ENCODE results near the gene AOC2. TPM values are rescaled to one million over a fixed set of nuclear protein-coding genes. Genes with fewer than 3 reads are reported as not detected.
A peak's percentile ranks its signal among the peaks of the same experiment; 100 is the strongest.
"Not testable (repeated sequence)": the region's sequence is repeated elsewhere in the genome, so short reads cannot be mapped to it uniquely, and the experiment has no call there.

Gene AOC2
- total and polyA plus RNA-seq, 2 experiments from 2014 or later: 1.1 to 1.3 TPM

DNA sequence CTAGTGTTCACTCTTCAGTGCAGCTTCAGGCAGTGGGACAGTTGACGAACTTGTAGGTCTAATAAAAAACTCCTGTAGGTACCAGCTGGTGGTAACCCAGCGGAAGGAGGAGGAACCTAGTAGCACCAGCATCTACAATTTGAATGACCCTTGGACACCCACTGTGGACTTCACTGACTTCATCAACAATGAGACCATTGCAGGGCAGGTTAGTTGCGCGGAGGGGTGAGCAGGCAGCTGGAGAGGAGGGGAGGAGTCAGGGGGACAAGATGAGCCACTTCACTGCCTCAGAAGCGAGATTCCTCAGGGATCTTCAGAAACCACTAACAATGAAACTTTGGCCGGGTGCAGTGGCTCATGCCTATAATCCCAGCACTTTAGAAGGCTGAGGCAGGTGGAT, 28.9 kb downstream of the AOC2 start:
- no peak overlapping the region for H3K4me2 ChIP-seq
- H3K9me3 ChIP-seq (ENCODE audit: low read depth): no peaks in the 10 kb centered on the region
- H2AFZ ChIP-seq: no peak overlapping the region
- WGBS (ENCODE audit: low lambda C conversion rate, missing lambda C conversion rate): 89% methylated on average over 6 of the region's 6 CpGs
- no peak for DNase-seq (ENCODE audit: low spot score)
- no peak overlapping the region for H3K4me3 ChIP-seq
- H3K36me3 ChIP-seq (replicated peaks; ENCODE audit: insufficient read depth, low read depth): no peaks in the 10 kb centered on the region
- no peaks in the 10 kb centered on the region for H3K4me1 ChIP-seq (ENCODE audit: insufficient read depth)
- no peak overlapping the region for H3K27ac ChIP-seq
- TF ChIP-seq, protein P1, sequence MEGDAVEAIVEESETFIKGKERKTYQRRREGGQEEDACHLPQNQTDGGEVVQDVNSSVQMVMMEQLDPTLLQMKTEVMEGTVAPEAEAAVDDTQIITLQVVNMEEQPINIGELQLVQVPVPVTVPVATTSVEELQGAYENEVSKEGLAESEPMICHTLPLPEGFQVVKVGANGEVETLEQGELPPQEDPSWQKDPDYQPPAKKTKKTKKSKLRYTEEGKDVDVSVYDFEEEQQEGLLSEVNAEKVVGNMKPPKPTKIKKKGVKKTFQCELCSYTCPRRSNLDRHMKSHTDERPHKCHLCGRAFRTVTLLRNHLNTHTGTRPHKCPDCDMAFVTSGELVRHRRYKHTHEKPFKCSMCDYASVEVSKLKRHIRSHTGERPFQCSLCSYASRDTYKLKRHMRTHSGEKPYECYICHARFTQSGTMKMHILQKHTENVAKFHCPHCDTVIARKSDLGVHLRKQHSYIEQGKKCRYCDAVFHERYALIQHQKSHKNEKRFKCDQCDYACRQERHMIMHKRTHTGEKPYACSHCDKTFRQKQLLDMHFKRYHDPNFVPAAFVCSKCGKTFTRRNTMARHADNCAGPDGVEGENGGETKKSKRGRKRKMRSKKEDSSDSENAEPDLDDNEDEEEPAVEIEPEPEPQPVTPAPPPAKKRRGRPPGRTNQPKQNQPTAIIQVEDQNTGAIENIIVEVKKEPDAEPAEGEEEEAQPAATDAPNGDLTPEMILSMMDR (IDR thresholded peaks at IDR 0.05; ENCODE audit: poor library complexity): no peak
- no peak for TF ChIP-seq EZH2 (IDR thresholded peaks at IDR 0.05; ENCODE audit: borderline replicate concordance)
- no peak for TF ChIP-seq EZH2phosphoT487 (IDR thresholded peaks at IDR 0.05; ENCODE audit: low read depth, severe bottlenecking, unreplicated experiment)
- H3K79me2 ChIP-seq: no peaks in the 10 kb centered on the region
- no peaks in the 10 kb centered on the region for H3K27me3 ChIP-seq
- H4K20me1 ChIP-seq (ENCODE audit: insufficient read depth, poor library complexity, severe bottlenecking): no peaks in the 10 kb centered on the region
- no peaks in the 10 kb centered on the region for H3K9me2 ChIP-seq (replicated peaks; ENCODE audit: insufficient read depth)

DNA sequence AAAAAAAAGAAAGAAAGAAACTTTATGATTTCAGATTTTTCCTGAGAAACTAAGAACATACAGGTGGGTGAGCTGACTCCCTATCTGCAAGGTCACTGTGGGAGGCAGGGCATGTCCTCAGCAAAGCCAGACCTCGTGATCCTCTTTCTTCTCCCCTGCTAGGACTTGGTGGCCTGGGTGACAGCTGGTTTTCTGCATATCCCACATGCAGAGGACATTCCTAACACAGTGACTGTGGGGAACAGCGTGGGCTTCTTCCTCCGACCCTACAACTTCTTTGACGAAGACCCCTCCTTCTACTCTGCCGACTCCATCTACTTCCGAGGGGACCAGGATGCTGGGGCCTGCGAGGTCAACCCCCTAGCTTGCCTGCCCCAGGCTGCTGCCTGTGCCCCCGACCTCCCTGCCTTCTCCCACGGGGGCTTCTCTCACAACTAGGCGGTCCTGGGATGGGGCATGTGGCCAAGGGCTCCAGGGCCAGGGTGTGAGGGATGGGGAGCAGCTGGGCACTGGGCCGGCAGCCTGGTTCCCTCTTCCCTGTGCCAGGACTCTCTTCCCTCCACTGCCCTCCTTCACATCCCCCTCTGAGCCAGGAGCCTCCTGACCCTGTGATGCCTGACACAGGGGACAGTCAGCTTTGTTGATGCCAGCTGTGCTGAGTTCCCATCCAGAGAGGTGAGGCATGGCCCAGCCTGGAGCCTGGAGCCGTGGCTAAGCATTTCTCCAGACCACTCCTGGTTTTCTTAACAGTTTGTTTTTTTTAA, 29.7 kb downstream of the AOC2 start:
- H3K4me3 ChIP-seq: not testable (repeated sequence)

DNA sequence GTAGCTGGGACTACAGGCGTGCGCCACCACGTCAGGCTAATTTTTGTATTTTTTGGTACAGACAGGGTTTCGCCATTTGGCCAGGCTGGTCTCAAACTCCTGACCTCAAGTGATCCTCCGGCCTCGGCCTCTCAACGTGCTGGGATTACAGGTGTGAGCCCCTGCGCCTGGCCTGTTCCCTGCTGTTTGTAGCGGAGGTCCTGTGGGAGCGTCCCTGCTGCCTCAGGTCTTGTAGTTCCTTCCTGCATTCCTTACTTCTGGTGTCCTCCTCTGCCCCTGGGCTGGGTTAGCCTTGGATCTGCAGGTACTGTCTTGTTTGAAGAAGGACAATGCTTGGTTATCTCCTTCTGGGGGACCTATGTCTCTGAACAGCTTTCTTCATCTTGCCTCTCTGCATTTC, 32.7 kb downstream of the AOC2 start:
- Histone ChIP-seq H3K36me3 (replicated peaks; ENCODE audit: insufficient read depth, low read depth) (no peaks in the 10 kb centered on the region), H4K20me1 (ENCODE audit: insufficient read depth, poor library complexity, severe bottlenecking) (no peaks in the 10 kb centered on the region), H3K27ac (no peak overlapping the region), H3K9me2 (replicated peaks; ENCODE audit: insufficient read depth) (no peaks in the 10 kb centered on the region), H3K4me3 (no peak overlapping the region), H3K4me1 (ENCODE audit: insufficient read depth) (no peaks in the 10 kb centered on the region), H2AFZ (no peak overlapping the region), H3K27me3 (peaks cover 9% of the 10 kb centered on the region), H3K9me3 (ENCODE audit: low read depth) (no peaks in the 10 kb centered on the region), H3K79me2 (no peaks in the 10 kb centered on the region), H3K4me2 (no peak overlapping the region)
- TF ChIP-seq, protein P1 (IDR thresholded peaks at IDR 0.05; ENCODE audit: poor library complexity): no peak
- TF ChIP-seq EZH2phosphoT487 (IDR thresholded peaks at IDR 0.05; ENCODE audit: low read depth, severe bottlenecking, unreplicated experiment) (no peak), EZH2 (IDR thresholded peaks at IDR 0.05; ENCODE audit: borderline replicate concordance) (no peak)
- no peak for DNase-seq (ENCODE audit: low spot score)
- 90% methylated on average over 10 of the region's 10 CpGs for WGBS (ENCODE audit: low lambda C conversion rate, missing lambda C conversion rate)

More for the DNA sequence above, 29.7 kb downstream of the AOC2 start:
- not testable (repeated sequence) for DNase-seq (ENCODE audit: low spot score); H3K9me3 ChIP-seq (ENCODE audit: low read depth); H3K36me3 ChIP-seq (replicated peaks; ENCODE audit: insufficient read depth, low read depth); H2AFZ ChIP-seq; H4K20me1 ChIP-seq (ENCODE audit: insufficient read depth, poor library complexity, severe bottlenecking); H3K9me2 ChIP-seq (replicated peaks; ENCODE audit: insufficient read depth); H3K4me1 ChIP-seq (ENCODE audit: insufficient read depth); H3K27ac ChIP-seq; H3K27me3 ChIP-seq; H3K4me2 ChIP-seq; H3K79me2 ChIP-seq
- 89% methylated on average over 6 of the region's 12 CpGs for WGBS (ENCODE audit: low lambda C conversion rate, missing lambda C conversion rate)

DNA sequence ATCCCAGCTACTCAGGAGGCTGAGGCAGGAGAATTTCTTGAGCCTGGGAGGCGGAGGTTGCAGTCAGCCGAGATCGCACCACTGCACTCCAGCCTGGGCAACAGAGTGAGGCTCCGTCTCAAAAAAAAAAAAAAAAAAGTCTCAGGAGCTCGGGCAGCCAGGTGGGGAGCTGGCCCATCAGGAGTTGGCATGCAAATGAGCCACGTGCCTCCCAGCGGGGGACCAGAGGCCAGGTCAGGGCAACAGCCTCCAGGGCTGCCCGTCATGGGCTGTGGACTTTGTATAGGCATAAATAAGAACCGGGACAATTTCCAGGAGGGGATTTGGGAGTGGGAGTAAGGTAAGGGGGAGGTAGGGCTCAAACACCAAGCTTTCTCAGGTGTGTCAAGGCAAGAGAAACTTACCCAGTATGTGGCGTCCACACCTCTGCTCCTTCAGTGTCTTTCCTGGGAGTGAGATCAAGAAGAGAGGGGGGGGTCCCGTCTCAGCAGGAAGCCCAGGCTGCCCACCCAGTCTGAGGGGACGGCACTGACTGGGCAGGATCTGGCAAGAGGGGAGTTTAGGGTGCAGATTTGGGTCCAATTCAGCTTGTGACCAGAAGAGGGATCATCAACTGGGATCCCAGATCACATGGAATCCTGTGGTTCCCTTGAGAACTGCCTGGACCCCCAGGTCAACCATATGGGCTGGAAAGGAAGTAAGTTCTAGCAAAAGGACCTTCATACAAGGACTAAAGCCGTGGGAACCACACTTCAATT, 33.9 kb downstream of the AOC2 start:
- H3K36me3 ChIP-seq (replicated peaks; ENCODE audit: insufficient read depth, low read depth): no peaks in the 10 kb centered on the region
- no peaks in the 10 kb centered on the region for H3K4me1 ChIP-seq (ENCODE audit: insufficient read depth)
- H3K27me3 ChIP-seq: peaks cover 9% of the 10 kb centered on the region
- no peak overlapping the region for H3K4me2 ChIP-seq
- no peaks in the 10 kb centered on the region for H4K20me1 ChIP-seq (ENCODE audit: insufficient read depth, poor library complexity, severe bottlenecking)
- TF ChIP-seq, protein P1 (IDR thresholded peaks at IDR 0.05; ENCODE audit: poor library complexity): no peak
- no peak for TF ChIP-seq EZH2phosphoT487 (IDR thresholded peaks at IDR 0.05; ENCODE audit: low read depth, severe bottlenecking, unreplicated experiment)
- no peak for TF ChIP-seq EZH2 (IDR thresholded peaks at IDR 0.05; ENCODE audit: borderline replicate concordance)
- H3K9me3 ChIP-seq (ENCODE audit: low read depth): no peaks in the 10 kb centered on the region
- DNase-seq (ENCODE audit: low spot score): peak; percentile 61
- H3K79me2 ChIP-seq: no peaks in the 10 kb centered on the region
- no peak overlapping the region for H3K27ac ChIP-seq
- no peaks in the 10 kb centered on the region for H3K9me2 ChIP-seq (replicated peaks; ENCODE audit: insufficient read depth)
- no peak overlapping the region for H2AFZ ChIP-seq
- H3K4me3 ChIP-seq: no peak overlapping the region
- 25% methylated on average over 13 of the region's 13 CpGs for WGBS (ENCODE audit: low lambda C conversion rate, missing lambda C conversion rate)

Measured in hepatocyte (in vitro differentiated cells).